Measurements from ENCODE around the gene GTF3C6.

Gene GTF3C6

DNA sequence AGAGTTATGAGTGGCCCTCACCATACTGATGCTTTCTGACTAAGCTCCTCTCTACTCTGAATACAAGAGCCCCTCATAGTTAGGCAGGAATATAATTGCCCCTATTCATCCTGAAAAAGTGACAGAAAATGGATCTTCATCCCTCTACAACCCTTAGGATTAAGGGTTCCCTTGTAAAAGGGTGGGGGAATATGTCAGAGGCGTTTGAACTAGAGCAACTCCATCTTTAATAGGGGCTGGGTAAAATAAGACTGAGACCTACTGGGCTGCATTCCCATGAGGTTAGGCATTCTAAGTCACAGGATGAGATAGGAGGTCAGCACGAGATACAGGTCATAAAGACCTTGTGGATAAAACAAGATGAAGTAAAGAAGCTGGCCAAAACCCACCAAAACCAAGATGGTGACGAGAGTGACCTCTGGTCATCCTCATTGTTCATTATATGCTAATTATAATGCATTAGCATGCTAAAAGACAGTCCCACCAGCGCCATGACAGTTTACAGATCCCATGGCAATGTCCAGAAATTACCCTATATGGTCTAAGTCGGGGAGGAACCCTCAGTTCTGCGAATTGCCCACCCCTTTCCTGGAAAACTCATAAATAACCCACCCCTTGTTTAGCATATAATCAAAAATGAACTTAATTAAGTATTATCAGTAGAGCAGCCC is 4.7 kb upstream of the GTF3C6 start:
- TF ChIP-seq GATA3 (IDR thresholded peaks at IDR 0.05; ENCODE audit: low read depth, low read length) (no peak), GATA2 (IDR thresholded peaks at IDR 0.05; ENCODE audit: low read depth, low read length) (no peak)

DNA sequence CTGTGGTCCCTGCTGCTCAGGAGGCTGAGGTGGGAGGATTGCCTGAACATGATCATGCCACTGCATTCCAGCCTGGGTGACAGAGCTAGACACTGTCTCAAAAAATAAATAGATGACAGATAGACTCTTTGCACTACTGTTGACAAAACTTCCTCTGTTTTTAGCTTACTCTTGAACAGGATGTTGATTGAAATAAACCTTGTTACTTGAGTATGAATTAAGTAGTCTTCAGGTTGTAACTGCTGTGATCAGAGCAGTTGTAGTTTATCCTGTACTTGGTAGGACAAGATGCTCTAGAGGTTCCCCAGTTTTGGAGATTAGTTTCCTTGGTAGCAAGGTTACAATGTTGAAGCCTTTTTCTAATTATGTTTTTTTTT is 1.5 kb downstream of the GTF3C6 start:
- TF ChIP-seq GATA2 (IDR thresholded peaks at IDR 0.05; ENCODE audit: low read depth, low read length) (no peak), GATA3 (IDR thresholded peaks at IDR 0.05; ENCODE audit: low read depth, low read length) (no peak)

- TF ChIP-seq GATA3 (IDR thresholded peaks at IDR 0.05; ENCODE audit: low read depth, low read length), result no peak
- TF ChIP-seq GATA2 (IDR thresholded peaks at IDR 0.05; ENCODE audit: low read depth, low read length), result no peak
Observed at GRCh38 chr6:110965629-110966229, 7.2 kb downstream of the GTF3C6 start.

- TF ChIP-seq GATA3 (IDR thresholded peaks at IDR 0.05; ENCODE audit: low read depth, low read length) (no peak), GATA2 (IDR thresholded peaks at IDR 0.05; ENCODE audit: low read depth, low read length) (no peak)
Observed at GRCh38 chr6:110971468-110971867, 13.0 kb downstream of the GTF3C6 start.

DNA sequence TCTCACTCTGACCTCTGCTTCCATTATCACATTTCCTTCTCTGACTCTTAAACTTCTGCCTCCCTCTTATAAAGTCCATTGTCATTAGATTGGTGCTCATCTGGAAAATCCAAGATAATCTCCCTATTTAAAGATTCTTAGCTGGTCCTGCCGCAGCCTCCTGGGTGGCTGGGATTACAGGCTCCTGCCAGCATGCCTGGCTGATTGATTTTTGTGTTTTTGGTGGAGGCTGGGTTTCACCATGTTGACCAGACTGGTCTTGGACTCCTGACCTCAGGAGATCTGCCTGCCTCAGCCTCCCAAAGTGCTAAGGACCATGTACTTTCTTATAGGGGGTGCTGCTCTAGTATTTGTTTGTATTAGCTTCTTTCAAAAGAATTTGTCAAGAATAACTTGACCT is 18.1 kb downstream of the GTF3C6 start:
- TF ChIP-seq GATA3 (IDR thresholded peaks at IDR 0.05; ENCODE audit: low read depth, low read length) (no peak), GATA2 (IDR thresholded peaks at IDR 0.05; ENCODE audit: low read depth, low read length) (no peak)

- TF ChIP-seq GATA2 (IDR thresholded peaks at IDR 0.05; ENCODE audit: low read depth, low read length) (no peak), GATA3 (IDR thresholded peaks at IDR 0.05; ENCODE audit: low read depth, low read length) (no peak)
Observed at GRCh38 chr6:110979565-110980101, 21.1 kb downstream of the GTF3C6 start.

DNA sequence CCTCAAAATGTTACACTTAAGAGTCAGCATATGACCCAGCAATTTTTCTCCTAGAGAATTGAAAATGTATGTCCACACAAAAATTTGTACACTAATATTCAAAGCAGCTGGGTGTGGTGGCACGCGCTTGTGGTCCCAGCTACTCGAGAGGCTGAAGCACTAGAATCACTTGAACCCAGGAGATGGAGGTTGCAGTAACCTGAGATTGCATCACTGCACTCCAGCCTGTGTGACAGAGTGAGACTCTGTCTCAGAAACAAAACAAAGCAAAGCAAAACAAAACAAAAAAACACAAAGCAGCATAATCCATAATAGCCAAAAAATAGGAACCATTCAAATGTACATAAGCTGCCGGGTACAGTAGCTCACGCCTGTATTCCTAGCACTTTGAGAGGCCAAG is 21.7 kb downstream of the GTF3C6 start:
- TF ChIP-seq GATA2 (IDR thresholded peaks at IDR 0.05; ENCODE audit: low read depth, low read length) (no peak), GATA3 (IDR thresholded peaks at IDR 0.05; ENCODE audit: low read depth, low read length) (no peak)

DNA sequence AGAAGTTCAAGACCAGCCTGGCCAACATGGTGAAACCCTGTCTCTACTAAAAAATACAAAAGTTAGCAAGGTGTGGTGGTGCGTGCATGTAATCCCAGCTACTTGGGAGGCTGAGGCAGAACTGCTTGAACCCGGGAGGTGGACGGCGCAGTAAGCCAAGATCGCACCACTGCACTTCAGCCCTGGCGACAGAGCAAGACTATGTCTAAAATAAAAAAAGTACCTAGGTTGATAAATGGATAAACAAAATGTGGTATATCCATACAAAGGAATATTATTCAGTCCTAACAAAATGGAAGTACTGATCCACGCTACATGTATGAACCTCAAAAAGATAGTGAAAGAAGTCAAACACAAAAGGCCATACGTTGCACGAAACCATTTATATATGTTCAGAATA is 22.1 kb downstream of the GTF3C6 start:
- TF ChIP-seq GATA2 (IDR thresholded peaks at IDR 0.05; ENCODE audit: low read depth, low read length) (no peak), GATA3 (IDR thresholded peaks at IDR 0.05; ENCODE audit: low read depth, low read length) (no peak)

DNA sequence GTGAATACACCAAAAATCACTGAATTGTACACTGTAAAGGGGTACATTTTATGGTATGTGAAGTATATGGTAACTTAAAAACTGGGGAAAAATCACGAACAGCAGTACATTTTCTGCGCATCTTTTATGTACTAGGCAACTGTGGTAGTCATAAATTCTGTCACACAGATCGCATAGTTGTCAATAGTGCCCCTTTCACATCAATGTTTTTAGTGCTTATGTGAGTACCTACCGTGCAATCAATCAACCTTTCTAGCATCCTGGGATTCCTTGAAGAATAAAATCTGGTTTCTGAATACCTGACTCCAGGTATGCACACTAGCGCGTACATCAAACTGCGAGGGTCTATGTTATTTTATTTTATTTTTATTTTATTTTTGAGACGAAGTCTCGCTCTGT is 22.7 kb downstream of the GTF3C6 start:
- no peak for TF ChIP-seq GATA2 (IDR thresholded peaks at IDR 0.05; ENCODE audit: low read depth, low read length)
- no peak for TF ChIP-seq GATA3 (IDR thresholded peaks at IDR 0.05; ENCODE audit: low read depth, low read length)

GRCh38 chr6:110990840-110991576 is 32.5 kb downstream of the GTF3C6 start:
- TF ChIP-seq GATA3 (IDR thresholded peaks at IDR 0.05; ENCODE audit: low read depth, low read length) (no peak), GATA2 (IDR thresholded peaks at IDR 0.05; ENCODE audit: low read depth, low read length) (no peak)

DNA sequence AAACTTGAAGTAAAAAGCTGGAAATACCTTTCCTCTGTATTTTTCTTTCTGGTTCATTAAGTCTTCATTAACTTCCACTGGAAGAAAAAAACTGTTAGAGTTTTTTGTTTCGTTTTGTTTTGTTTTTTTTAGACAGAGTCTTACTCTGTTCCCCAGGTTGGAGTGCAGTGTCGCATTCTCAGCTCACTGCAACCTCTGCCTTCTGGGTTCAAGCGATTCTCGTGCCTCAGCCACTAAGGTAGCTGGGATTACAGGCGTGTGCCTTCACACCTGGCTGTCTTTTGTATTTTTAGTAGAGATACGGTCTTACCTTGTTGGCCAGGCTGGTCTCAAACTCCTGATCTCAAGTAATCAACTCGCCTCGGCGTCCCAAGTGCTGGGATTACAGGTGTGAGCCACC is 38.2 kb downstream of the GTF3C6 start:
- TF ChIP-seq GATA2 (IDR thresholded peaks at IDR 0.05; ENCODE audit: low read depth, low read length) (no peak), GATA3 (IDR thresholded peaks at IDR 0.05; ENCODE audit: low read depth, low read length) (no peak)

DNA sequence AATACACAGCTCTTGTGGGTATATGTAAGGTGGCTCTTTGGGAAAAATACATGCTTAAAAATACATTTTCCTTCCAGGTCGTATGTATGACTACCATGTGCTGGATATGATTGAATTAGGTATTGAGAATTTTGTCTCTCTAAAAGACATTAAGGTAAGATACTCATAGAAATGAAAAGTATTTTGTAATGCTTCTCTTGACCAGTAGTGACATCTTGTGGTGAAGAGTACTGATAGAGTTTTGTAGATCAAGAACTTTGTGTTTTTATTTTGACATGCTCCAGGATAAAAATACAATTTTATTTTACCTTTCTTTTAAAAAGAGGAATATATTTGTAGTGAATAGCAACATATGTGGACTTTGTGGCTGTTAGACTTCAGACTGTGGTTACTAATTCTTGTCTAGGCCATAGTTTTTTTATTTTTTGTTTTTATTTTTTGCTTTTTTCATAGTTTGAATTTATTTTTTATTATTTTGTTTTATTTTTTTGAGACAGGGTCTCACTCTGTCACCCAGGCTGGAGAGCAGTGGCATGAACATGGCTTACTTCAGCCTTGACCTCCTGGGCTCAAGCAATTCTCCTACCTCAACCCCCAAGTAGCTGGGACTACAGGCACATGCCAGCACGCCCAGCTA is 41.2 kb downstream of the GTF3C6 start:
- TF ChIP-seq GATA3 (IDR thresholded peaks at IDR 0.05; ENCODE audit: low read depth, low read length), result no peak

DNA sequence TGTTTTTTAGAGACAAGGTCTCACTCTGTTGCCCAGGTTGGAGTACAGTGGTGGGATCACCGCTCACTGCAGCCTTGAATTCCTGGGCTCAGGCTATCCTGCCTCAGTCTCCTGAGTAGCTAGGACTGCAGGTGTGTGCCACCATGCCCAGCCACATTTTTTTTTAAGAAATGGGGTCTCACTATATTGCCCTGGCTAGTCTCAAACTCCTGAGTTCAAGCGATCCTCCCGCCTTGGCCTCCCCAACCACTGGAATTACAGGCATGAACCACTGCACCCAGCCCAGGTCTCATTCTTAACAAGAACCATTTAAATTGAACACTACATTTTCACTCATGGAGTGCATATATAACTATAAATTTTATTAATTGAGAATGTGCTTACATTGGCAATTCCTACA is 43.8 kb downstream of the GTF3C6 start:
- TF ChIP-seq GATA3 (IDR thresholded peaks at IDR 0.05; ENCODE audit: low read depth, low read length), result no peak
- TF ChIP-seq GATA2 (IDR thresholded peaks at IDR 0.05; ENCODE audit: low read depth, low read length), result no peak

DNA sequence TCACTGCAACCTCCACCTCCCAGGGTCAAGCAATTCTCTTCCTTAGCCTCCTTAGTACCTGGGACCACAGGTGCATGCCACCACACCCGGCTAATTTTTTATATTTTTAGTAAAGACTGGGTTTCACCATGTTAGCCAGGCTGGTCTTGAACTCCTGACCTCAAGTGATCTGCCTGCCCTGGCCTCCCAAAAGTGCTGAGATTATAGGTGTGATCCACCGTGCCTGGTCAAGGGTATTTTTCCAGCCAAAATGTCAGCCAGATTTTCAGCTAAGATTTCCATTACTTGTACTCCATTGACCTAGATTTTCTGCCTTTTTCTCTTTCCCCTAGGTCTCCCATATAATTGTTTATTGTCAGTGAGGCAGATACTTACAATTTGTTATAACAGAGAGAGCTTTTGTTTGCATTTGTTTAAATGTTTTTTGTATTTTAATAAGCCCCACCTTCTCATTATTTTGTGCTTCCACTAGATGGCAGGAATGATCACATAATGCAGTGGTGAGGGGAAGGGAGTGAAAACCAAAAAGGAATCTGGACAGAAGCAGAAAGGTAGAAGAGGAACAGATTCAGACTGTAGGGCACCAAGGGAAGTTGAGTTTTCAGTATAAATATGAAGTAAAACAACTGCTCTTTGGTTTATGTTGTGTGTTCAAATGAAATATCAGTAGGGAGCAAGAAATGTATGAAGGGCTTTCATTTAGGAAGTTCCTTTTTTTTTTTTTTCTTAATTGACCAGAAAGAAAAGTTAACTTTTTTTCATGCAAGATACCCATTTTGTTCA is 53.0 kb downstream of the GTF3C6 start:
- TF ChIP-seq GATA3 (IDR thresholded peaks at IDR 0.05; ENCODE audit: low read depth, low read length) (no peak), GATA2 (IDR thresholded peaks at IDR 0.05; ENCODE audit: low read depth, low read length) (no peak)
